Stimulated activated naive CD8-positive, alpha-beta T cell treated with anti-CD3 and anti-CD28 coated beads, Interleukin-15, Interleukin-2, amounts not matched to agents 100 ng/mL and 50 ng/mL, for 24 hours (primary cell): ENCODE data around the gene ACACA.
"Not testable (repeated sequence)": the region's sequence is repeated elsewhere in the genome, so short reads cannot be mapped to it uniquely, and the experiment has no call there.

Experiments
- H3K27ac Mint-ChIP-seq: one replicate; pipeline ENCODE4 v1.8.0; 2021; ENCODE audit warnings: mild to moderate bottlenecking, mixed read lengths
- H3K27me3 Mint-ChIP-seq: one replicate; pipeline ENCODE4 v1.8.0; 2021; ENCODE audit warnings: mixed read lengths
- H3K36me3 Mint-ChIP-seq: one replicate; pipeline ENCODE4 v1.8.0; 2021; ENCODE audit warnings: low read depth, mixed read lengths
- H3K4me1 Mint-ChIP-seq: one replicate; pipeline ENCODE4 v1.8.0; 2021; ENCODE audit warnings: low read depth, mixed read lengths
- H3K4me3 Mint-ChIP-seq: one replicate; pipeline ENCODE4 v1.8.0; 2021; ENCODE audit warnings: mild to moderate bottlenecking, mixed read lengths
- H3K9me3 Mint-ChIP-seq: one replicate; pipeline ENCODE4 v1.8.0; 2021; ENCODE audit warnings: mixed read lengths

ACACA gene

GRCh38 chr17:37146086-37147064, 260.3 kb downstream of the ACACA start:
- no peaks in the 10 kb centered on the region for H3K9me3 Mint-ChIP-seq
- no peaks in the 10 kb centered on the region for H3K27me3 Mint-ChIP-seq
- H3K36me3 Mint-ChIP-seq: peaks cover 69% of the 10 kb centered on the region
- H3K4me1 Mint-ChIP-seq: peaks cover 10% of the 10 kb centered on the region
- no peak overlapping the region for H3K4me3 Mint-ChIP-seq
- no peak overlapping the region for H3K27ac Mint-ChIP-seq

- Mint-ChIP-seq H3K4me1 (peaks cover 10% of the 10 kb centered on the region), H3K36me3 (peaks cover 61% of the 10 kb centered on the region), H3K4me3 (no peak overlapping the region), H3K9me3 (no peaks in the 10 kb centered on the region), H3K27ac (no peak overlapping the region), H3K27me3 (no peaks in the 10 kb centered on the region)
Measured at GRCh38 chr17:37144075-37144701, 262.4 kb downstream of the ACACA start.

- H3K4me3 Mint-ChIP-seq, H3K27ac Mint-ChIP-seq, H3K9me3 Mint-ChIP-seq, H3K27me3 Mint-ChIP-seq: not testable (repeated sequence)
- Mint-ChIP-seq H3K4me1 (peaks cover 10% of the 10 kb centered on the region), H3K36me3 (peaks cover 63% of the 10 kb centered on the region)
Measured at GRCh38 chr17:37143558-37143957, 263.1 kb downstream of the ACACA start.

DNA sequence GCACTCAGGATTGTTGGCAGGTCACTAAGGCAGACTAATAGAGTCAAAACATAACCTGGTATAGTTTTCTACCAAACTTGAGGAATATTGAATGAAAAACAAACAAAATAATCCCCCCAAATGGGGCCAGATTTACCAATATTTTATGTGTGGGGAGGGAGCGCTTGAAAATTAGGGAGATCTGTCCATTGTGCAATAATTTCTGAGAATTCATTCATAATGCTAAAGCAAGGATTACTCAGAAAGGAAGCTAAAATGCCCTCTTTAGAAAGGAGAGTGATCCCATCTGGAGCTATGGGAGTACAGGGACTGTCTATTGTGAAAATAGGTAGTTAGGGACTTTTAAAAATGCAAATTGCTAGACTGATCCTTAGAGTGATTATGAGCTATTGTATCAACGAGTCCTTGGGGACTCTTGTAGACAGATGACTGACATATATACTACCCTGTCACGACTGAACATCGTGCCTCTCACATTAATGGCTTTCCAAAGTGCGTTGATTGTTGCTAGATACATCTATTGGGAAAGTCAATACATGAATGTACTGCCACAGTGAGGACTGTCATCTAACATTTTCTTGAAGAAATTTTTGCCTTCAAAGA, 264.2 kb downstream of the ACACA start:
- peaks cover 7% of the 10 kb centered on the region for H3K4me1 Mint-ChIP-seq
- peaks cover 67% of the 10 kb centered on the region for H3K36me3 Mint-ChIP-seq
- no peak overlapping the region for H3K4me3 Mint-ChIP-seq
- no peaks in the 10 kb centered on the region for H3K27me3 Mint-ChIP-seq
- H3K27ac Mint-ChIP-seq: no peak overlapping the region
- H3K9me3 Mint-ChIP-seq: no peaks in the 10 kb centered on the region

GRCh38 chr17:37138571-37139120, 268.0 kb downstream of the ACACA start:
- no peaks in the 10 kb centered on the region for H3K4me1 Mint-ChIP-seq
- no peaks in the 10 kb centered on the region for H3K9me3 Mint-ChIP-seq
- no peak overlapping the region for H3K27ac Mint-ChIP-seq
- no peak overlapping the region for H3K4me3 Mint-ChIP-seq
- H3K27me3 Mint-ChIP-seq: no peaks in the 10 kb centered on the region
- H3K36me3 Mint-ChIP-seq: peaks cover 55% of the 10 kb centered on the region

DNA sequence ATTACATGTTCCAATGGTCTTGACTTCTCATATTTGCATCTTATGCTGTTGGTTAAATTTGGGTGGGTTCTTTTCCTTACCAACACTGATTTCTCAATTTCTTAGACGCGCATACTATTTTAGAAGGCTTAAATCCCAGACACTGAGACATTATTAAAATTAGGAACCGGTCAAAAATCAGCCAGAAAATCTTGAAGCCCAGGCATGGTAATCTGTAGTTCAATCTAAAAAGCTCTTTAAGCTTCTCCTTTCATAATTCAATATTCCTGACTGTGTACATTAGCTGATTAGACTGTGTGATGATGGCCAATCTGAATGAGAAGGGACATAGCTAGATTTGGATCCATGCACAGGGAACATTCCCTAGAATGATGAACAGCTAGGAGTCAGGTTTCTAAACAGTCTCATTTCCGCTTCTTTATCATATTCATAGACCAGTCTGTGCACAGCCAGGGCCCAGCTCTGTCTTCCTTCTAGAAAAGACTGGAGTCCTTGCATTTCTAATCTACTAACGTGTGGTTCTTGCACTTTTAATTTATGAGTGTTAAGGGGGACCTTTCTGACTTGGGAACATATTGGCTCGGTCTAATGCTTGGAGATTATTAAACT, 268.6 kb downstream of the ACACA start:
- H3K4me1 Mint-ChIP-seq: no peaks in the 10 kb centered on the region
- no peaks in the 10 kb centered on the region for H3K9me3 Mint-ChIP-seq
- no peak overlapping the region for H3K4me3 Mint-ChIP-seq
- peaks cover 54% of the 10 kb centered on the region for H3K36me3 Mint-ChIP-seq
- no peaks in the 10 kb centered on the region for H3K27me3 Mint-ChIP-seq
- no peak overlapping the region for H3K27ac Mint-ChIP-seq

DNA sequence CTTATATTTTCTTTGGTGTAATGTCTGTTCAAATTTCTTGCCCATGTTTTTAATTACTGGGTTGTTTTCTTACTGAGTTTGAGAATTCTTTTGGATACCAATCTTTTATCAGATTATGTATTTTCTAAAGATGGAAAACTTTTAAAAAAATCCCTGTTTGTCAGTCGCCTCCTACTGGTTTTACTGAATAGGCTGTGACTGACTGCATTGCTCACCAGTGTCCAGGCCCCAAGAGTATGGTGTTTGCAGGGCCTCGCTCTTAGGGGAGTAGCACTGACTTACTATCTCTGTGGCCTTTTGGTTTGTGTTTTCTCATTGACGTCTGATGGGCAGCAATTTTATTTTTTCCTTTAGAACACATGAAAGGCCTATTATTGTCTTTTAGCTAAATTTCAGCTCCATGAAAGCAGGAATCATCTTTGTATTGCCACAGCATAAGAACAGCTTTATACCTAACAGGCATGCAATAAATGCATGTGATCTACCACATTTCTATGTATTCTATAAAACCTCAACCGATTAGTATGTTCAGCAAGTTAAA, 269.5 kb downstream of the ACACA start:
- H3K27me3 Mint-ChIP-seq: no peaks in the 10 kb centered on the region
- no peak overlapping the region for H3K27ac Mint-ChIP-seq
- H3K4me3 Mint-ChIP-seq: no peak overlapping the region
- peaks cover 50% of the 10 kb centered on the region for H3K36me3 Mint-ChIP-seq
- H3K4me1 Mint-ChIP-seq: no peaks in the 10 kb centered on the region
- no peaks in the 10 kb centered on the region for H3K9me3 Mint-ChIP-seq

GRCh38 chr17:37135576-37135975, 271.1 kb downstream of the ACACA start:
- Mint-ChIP-seq H3K4me1 (no peaks in the 10 kb centered on the region), H3K27me3 (no peaks in the 10 kb centered on the region), H3K9me3 (no peaks in the 10 kb centered on the region), H3K36me3 (peaks cover 47% of the 10 kb centered on the region), H3K4me3 (no peak overlapping the region), H3K27ac (no peak overlapping the region)

DNA sequence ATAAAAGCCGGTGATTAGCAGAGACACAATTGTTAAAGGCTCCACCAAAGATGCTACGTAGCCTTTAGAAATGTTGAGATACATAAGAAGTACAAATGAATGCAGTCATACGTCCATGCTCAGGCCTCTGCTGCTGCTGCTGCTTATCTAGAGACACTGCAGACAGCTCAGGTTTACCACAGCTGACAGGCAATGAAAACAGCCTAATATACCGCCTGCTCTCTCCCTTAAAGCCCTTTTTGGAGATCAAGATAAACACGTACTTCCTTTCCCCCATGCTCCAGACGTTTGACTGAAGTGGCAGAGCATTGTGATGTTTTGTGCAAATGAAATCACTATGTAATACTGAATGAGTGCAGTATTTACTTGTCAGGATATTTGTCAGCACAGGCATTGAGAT, 272.6 kb downstream of the ACACA start:
- Mint-ChIP-seq H3K9me3 (no peaks in the 10 kb centered on the region), H3K27me3 (no peaks in the 10 kb centered on the region), H3K27ac (no peak overlapping the region), H3K4me1 (no peaks in the 10 kb centered on the region), H3K4me3 (no peak overlapping the region), H3K36me3 (peaks cover 52% of the 10 kb centered on the region)

DNA sequence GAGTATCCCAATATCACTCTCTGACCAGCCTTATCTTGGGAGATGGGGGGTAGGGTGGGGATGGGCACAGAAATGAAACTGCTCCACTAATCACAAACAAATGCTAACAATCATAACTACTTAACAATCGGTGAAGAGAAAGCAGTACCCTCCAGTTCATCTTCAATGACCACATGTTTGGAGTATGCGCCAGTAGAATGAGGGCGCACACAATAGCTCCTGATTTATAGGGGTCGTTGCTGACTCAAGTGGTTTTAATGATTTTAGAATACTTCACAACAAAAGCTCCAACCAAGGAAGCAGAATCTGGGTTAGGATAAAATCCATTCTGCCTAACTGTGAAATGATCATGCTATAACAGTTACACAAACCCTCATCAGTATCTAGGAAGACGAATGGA, 273.5 kb downstream of the ACACA start:
- H3K4me1 Mint-ChIP-seq: no peaks in the 10 kb centered on the region
- no peak overlapping the region for H3K27ac Mint-ChIP-seq
- no peak overlapping the region for H3K4me3 Mint-ChIP-seq
- no peaks in the 10 kb centered on the region for H3K9me3 Mint-ChIP-seq
- no peaks in the 10 kb centered on the region for H3K27me3 Mint-ChIP-seq
- peaks cover 52% of the 10 kb centered on the region for H3K36me3 Mint-ChIP-seq

DNA sequence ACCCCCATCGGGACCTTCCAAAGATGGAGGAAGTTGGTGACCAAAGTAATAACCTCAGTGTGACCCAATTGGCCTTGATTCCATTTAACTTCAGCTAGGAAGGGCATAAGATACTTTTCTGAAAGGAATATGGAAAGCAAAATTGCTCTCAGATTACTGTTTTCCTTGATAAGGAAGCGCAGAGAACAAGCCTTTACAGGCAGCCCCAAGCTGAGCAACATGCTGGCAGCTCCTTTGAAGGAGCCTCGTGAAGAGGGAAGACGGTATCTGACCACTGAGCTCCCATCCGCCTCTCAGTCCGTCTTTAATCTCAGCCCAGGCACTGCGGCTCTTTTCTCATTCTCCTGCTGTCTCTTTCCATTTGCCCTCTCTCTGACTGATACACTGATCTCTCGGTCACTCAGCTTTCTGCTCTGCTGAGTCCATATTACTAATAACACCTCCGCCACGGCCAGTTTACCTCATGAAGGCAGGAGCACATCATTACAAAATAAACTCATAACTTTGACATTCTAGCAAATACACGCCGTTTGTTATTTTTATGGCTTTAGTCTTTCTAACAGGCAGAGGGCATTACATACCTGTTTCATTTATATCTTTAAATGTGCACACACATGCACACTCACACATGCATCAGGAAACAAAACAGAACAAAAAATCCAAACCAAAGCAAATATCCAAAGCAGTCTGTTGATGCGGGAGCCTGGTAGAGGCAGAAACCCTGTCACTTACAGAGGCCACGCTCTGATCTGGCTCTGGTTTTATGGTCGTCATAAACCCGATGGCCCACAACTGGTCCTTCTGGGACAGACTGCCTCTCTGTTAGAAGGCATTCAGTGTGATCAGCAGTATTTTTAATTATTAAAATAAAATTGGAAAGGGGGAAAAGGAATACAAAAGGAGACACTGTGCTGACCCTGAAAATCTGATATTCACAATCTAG, 274.7 kb downstream of the ACACA start:
- no peak overlapping the region for H3K4me3 Mint-ChIP-seq
- no peaks in the 10 kb centered on the region for H3K4me1 Mint-ChIP-seq
- H3K27me3 Mint-ChIP-seq: no peaks in the 10 kb centered on the region
- H3K36me3 Mint-ChIP-seq: peaks cover 47% of the 10 kb centered on the region
- no peak overlapping the region for H3K27ac Mint-ChIP-seq
- no peaks in the 10 kb centered on the region for H3K9me3 Mint-ChIP-seq

DNA sequence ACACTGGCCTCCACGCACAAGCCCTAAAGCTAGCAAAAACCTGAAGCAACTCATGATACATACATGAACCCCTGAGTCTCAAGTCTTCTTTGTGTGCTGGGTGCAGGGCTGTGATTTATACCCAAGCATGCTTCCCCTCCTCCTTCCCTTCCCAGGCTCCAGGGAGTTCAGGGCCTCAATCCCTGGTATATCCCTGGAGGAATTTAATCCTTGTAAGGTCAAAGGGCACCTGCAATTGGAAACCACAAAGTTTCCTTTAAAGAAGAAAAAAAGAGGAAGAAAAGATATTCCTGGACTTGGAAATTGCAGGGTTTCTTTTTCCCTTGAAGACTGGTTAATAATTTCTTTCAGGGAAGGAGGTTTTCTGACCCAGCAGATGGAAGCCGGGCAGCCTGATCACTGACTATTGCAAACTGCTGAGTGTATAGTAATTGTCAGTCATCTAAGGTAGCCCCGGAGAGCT, 275.6 kb downstream of the ACACA start:
- H3K27ac Mint-ChIP-seq: no peak overlapping the region
- H3K9me3 Mint-ChIP-seq: no peaks in the 10 kb centered on the region
- no peaks in the 10 kb centered on the region for H3K27me3 Mint-ChIP-seq
- H3K36me3 Mint-ChIP-seq: peaks cover 55% of the 10 kb centered on the region
- no peaks in the 10 kb centered on the region for H3K4me1 Mint-ChIP-seq
- H3K4me3 Mint-ChIP-seq: no peak overlapping the region

DNA sequence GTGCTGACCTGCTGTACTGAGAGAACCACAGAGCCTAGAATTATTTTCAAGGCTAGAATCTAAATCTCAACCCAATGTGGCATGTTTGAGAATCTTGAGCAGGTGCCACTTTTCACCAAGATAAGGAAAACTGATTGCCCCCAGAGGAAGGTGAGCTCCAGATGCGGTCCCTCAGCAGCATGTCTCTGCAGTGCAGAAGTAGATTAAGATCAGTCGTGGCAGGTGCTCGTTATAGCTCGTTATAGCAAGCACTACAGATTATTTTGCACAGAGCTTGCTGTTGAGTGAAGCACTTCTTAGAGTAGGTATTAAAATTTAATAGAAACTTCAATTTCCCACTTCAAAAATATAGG, 281.8 kb downstream of the ACACA start:
- Mint-ChIP-seq H3K9me3 (no peaks in the 10 kb centered on the region), H3K4me1 (no peaks in the 10 kb centered on the region), H3K36me3 (peaks cover 79% of the 10 kb centered on the region), H3K4me3 (no peak overlapping the region), H3K27me3 (no peaks in the 10 kb centered on the region), H3K27ac (no peak overlapping the region)
